IMR-90 (cell line): Measurements from ENCODE around the gene USP17L20. TPM values are rescaled to one million over a fixed set of nuclear protein-coding genes. Genes with fewer than 3 reads are reported as not detected.
"Not testable (repeated sequence)": the region's sequence is repeated elsewhere in the genome, so short reads cannot be mapped to it uniquely, and the experiment has no call there.

Experiments used
- ATAC-seq: fragments of 200-7000 bp; cut with Tn5 transposase; 2 replicates; pipeline ENCODE4 v1.9.1; 2020; ENCODE audit warnings: low read depth, mild to moderate bottlenecking, moderate library complexity
- BruUV-seq: library from RNA; stranded (reverse); fragments of 400-500 nt; replicated peaks from 2 replicates; lab custom pipeline; 2021; lab: Mats Ljungman, UMichigan
- CTCF ChIA-PET: fragments of 300-600 bp; formaldehyde crosslinking; extraction: SDS; loops from one replicate; lab custom pipeline; 2021; ENCODE audit warnings: antibody characterized with exemption; lab: Yijun Ruan, JAX
- POLR2A ChIA-PET: fragments of 300-600 bp; sonication (Branson Sonifier 250); formaldehyde crosslinking; loops from one replicate; lab custom pipeline; 2022; ENCODE audit warnings: antibody characterized with exemption; ENCODE audit not compliant: unreplicated experiment; lab: Charles Lee
- DNase-seq: peaks from one replicate; pipeline ENCODE4 v3.0.0; 2013
- H2AFZ ChIP-seq: replicated peaks from 2 replicates; pipeline ENCODE3; 2013; ENCODE audit warnings: low read length, mild to moderate bottlenecking; ENCODE audit not compliant: poor library complexity
- H2AK5ac ChIP-seq: 2 replicates; pipeline ENCODE4 v1.6.1; 2013; ENCODE audit warnings: low read depth, low read length, inconsistent platforms
- H2AK9ac ChIP-seq: replicated peaks from 2 replicates; pipeline ENCODE3; 2013; ENCODE audit warnings: mild to moderate bottlenecking, low read depth, low read length, moderate library complexity; ENCODE audit not compliant: poor library complexity
- H2BK120ac ChIP-seq: 2 replicates; pipeline ENCODE4 v1.6.1; 2013; ENCODE audit warnings: low read depth, low read length, inconsistent platforms
- H2BK15ac ChIP-seq: 3 replicates; pipeline ENCODE4 v1.6.1; 2013; ENCODE audit warnings: low read depth, low read length, inconsistent platforms
- H2BK20ac ChIP-seq: 2 replicates; pipeline ENCODE4 v1.6.1; 2013; ENCODE audit warnings: low read depth, mild to moderate bottlenecking, inconsistent platforms, low read length, moderate library complexity
- H2BK5ac ChIP-seq: 2 replicates; pipeline ENCODE4 v1.6.1; 2013; ENCODE audit warnings: mild to moderate bottlenecking, low read depth, low read length, inconsistent platforms; ENCODE audit not compliant: poor library complexity, severe bottlenecking
- H3K14ac ChIP-seq: replicated peaks from 2 replicates; pipeline ENCODE4 v1.6.1; 2013; ENCODE audit warnings: low read depth, low read length, inconsistent platforms
- H3K18ac ChIP-seq: 2 replicates; pipeline ENCODE4 v1.6.1; 2013; ENCODE audit warnings: low read depth, low read length, control low read depth
- H3K23ac ChIP-seq: 2 replicates; pipeline ENCODE4 v1.6.1; 2013; ENCODE audit warnings: low read depth, low read length, inconsistent platforms
- H3K27ac ChIP-seq: 2 replicates; pipeline ENCODE4 v1.5.1; 2013; ENCODE audit warnings: mild to moderate bottlenecking, control low read depth, low read length; ENCODE audit not compliant: insufficient read depth
- H3K27me3 ChIP-seq: 2 replicates; pipeline ENCODE4 v1.6.1; 2013; ENCODE audit warnings: low read length; ENCODE audit not compliant: control insufficient read depth, insufficient read depth
- H3K36me3 ChIP-seq: 2 replicates; pipeline ENCODE4 v1.6.1; 2013; ENCODE audit warnings: low read length, mixed read lengths; ENCODE audit not compliant: control insufficient read depth, insufficient read depth
- H3K4ac ChIP-seq: 2 replicates; pipeline ENCODE4 v1.6.1; 2013; ENCODE audit warnings: low read depth, low read length, inconsistent platforms
- H3K4me1 ChIP-seq: 2 replicates; pipeline ENCODE4 v1.6.1; 2013; ENCODE audit warnings: low read length, mixed read lengths; ENCODE audit not compliant: control insufficient read depth, insufficient read depth
- H3K4me2 ChIP-seq: 2 replicates; pipeline ENCODE4 v1.6.1; 2013; ENCODE audit warnings: low read depth, mild to moderate bottlenecking, control low read depth, low read length, moderate library complexity
- H3K4me3 ChIP-seq: 2 replicates; pipeline ENCODE4 v1.5.1; 2013; ENCODE audit warnings: low read depth, mild to moderate bottlenecking, control low read depth, low read length, moderate library complexity; ENCODE audit not compliant: insufficient read depth
- H3K56ac ChIP-seq: 2 replicates; pipeline ENCODE4 v1.6.1; 2013; ENCODE audit warnings: low read length, inconsistent platforms; ENCODE audit not compliant: insufficient read depth; ENCODE audit errors: extremely low read depth
- H3K79me1 ChIP-seq, 2 experiments: 2 replicates each; pipeline ENCODE4 v1.6.1; 2013; ENCODE audit warnings: low read length in 2 of 2, inconsistent platforms in 1 of 2, low read depth in 1 of 2
- H3K9ac ChIP-seq: 2 replicates; pipeline ENCODE4 v1.6.1; 2013; ENCODE audit warnings: low read depth, low read length, control low read depth
- H3K9me1 ChIP-seq: 2 replicates; pipeline ENCODE4 v1.6.1; 2013; ENCODE audit warnings: low read length, inconsistent platforms; ENCODE audit not compliant: insufficient read depth
- H3K9me3 ChIP-seq: 2 replicates; pipeline ENCODE4 v1.6.1; 2013; ENCODE audit warnings: low read length; ENCODE audit not compliant: control insufficient read depth, insufficient read depth
- H4K20me1 ChIP-seq: 2 replicates; pipeline ENCODE4 v1.6.1; 2013; ENCODE audit warnings: low read length, inconsistent platforms; ENCODE audit not compliant: insufficient read depth
- H4K5ac ChIP-seq: 2 replicates; pipeline ENCODE4 v1.6.1; 2013; ENCODE audit warnings: mild to moderate bottlenecking, low read depth, low read length, control low read depth
- H4K8ac ChIP-seq, 2 experiments: 2 replicates each; pipeline ENCODE4 v1.6.1; 2013; ENCODE audit warnings: low read depth in 2 of 2, low read length in 2 of 2, control low read depth in 1 of 2, inconsistent platforms in 1 of 2
- H4K91ac ChIP-seq: 2 replicates; pipeline ENCODE4 v1.6.1; 2013; ENCODE audit warnings: low read depth, low read length, inconsistent platforms; ENCODE audit not compliant: insufficient read depth
- WGBS, 2 experiments: methylation state at CpG; one replicate each; pipeline versions ENCODE4 v1.1.5 to v1.1.7; 2013; ENCODE audit warnings: missing lambda C conversion rate in 2 of 2; ENCODE audit not compliant: insufficient read length in 1 of 2; ENCODE audit errors: extremely low coverage in 2 of 2; 5-methylcytosine and 5-hydroxymethylcytosine counted together
- dilution Hi-C: fragments of 300-500 bp; cut with HindIII; formaldehyde crosslinking; loops from one replicate; pipeline ENCODE4 v1.14.3; 2018; ENCODE audit warnings: low sequenced_read_pairs; ENCODE audit not compliant: unreplicated experiment
- in situ Hi-C: fragments of 300-500 bp; cut with MboI; formaldehyde crosslinking; loops from 3 replicates; pipeline ENCODE4 v1.14.3; 2019; ENCODE audit warnings: low sequenced_read_pairs, inconsistent platforms, mixed read lengths
- intact Hi-C: fragments of 100-400 bp; cut with micrococcal nuclease; formaldehyde crosslinking; loops from 2 replicates; pipeline ENCODE4 v1.10.0; 2022
- polyA plus RNA-seq, 3 experiments: library from polyadenylated mRNA; depleted of rRNA; stranded (reverse); fragments of >200 nt; gene quantifications; 2 replicates each; pipeline ENCODE4 v1.2.3, GENCODE V29; 2012; ENCODE audit warnings: low replicate concordance in 1 of 3
- total RNA-seq: library from RNA; depleted of rRNA; stranded (reverse); fragments of >200 nt; gene quantifications from 2 replicates; pipeline ENCODE4 v1.2.3, GENCODE V29; 2012

The USP17L20 gene
- total and polyA plus RNA-seq, 2 of the 4 experiments (the other 2 are of a cell fraction), result not detected

GRCh38 chr4:9247953-9248680 lies 9.8 kb upstream of the USP17L20 start, which contains the start of gene USP17L18:
TSS of gene USP17L18 (plus strand) at chr4:9248630. CDS start at chr4:9248630, 0 bp downstream.
- H2AK9ac ChIP-seq, H2BK5ac ChIP-seq, H3K9ac ChIP-seq, H3K56ac ChIP-seq, H3K14ac ChIP-seq, CTCF ChIA-PET, H4K20me1 ChIP-seq, H3K4ac ChIP-seq, H2AFZ ChIP-seq, H3K79me1 ChIP-seq, H4K5ac ChIP-seq, H2BK15ac ChIP-seq, H3K9me1 ChIP-seq, H3K27ac ChIP-seq, H3K23ac ChIP-seq, H3K9me3 ChIP-seq, H3K4me1 ChIP-seq, H3K4me3 ChIP-seq, POLR2A ChIA-PET, in situ Hi-C loops, intact Hi-C loops, H3K18ac ChIP-seq, dilution Hi-C loops, BruUV-seq, H4K91ac ChIP-seq, H2AK5ac ChIP-seq, H2BK120ac ChIP-seq, H3K27me3 ChIP-seq, H2BK20ac ChIP-seq, H4K8ac ChIP-seq, ATAC-seq, H3K36me3 ChIP-seq, H3K4me2 ChIP-seq: not testable (repeated sequence)
- DNase-seq, result peak; percentile 11
- WGBS, 2 experiments, result 87% methylated on average over 4 of the region's 26 CpGs; no CpG with 5 or more reads in 1 of the 2 experiments

- H2AK5ac ChIP-seq, H3K18ac ChIP-seq, POLR2A ChIA-PET, H3K4ac ChIP-seq, H3K27ac ChIP-seq, H4K8ac ChIP-seq, BruUV-seq, ATAC-seq, H3K79me1 ChIP-seq, H3K36me3 ChIP-seq, H2AFZ ChIP-seq, H2BK20ac ChIP-seq, H3K9me3 ChIP-seq, H2BK5ac ChIP-seq, H4K20me1 ChIP-seq, DNase-seq, H3K9me1 ChIP-seq, H4K5ac ChIP-seq, H2AK9ac ChIP-seq, H3K9ac ChIP-seq, in situ Hi-C loops, H3K56ac ChIP-seq, intact Hi-C loops, dilution Hi-C loops, H2BK15ac ChIP-seq, H3K4me1 ChIP-seq, H2BK120ac ChIP-seq, H4K91ac ChIP-seq, CTCF ChIA-PET, H3K14ac ChIP-seq, H3K23ac ChIP-seq, H3K4me3 ChIP-seq, H3K27me3 ChIP-seq, H3K4me2 ChIP-seq: not testable (repeated sequence)
- WGBS, 2 experiments, result no CpG with 5 or more reads among the region's 13 CpGs
Measured at GRCh38 chr4:9253078-9253477, 4.8 kb upstream of the USP17L20 start, which contains the start of gene USP17L19. TSS of gene USP17L19 (plus strand) at chr4:9253378. CDS start at chr4:9253378, 0 bp downstream.
